HG03045 (cell line): Measurements from ENCODE around the gene HPSE.

Experiments
- ATAC-seq: cut with Tn5 transposase; IDR thresholded peaks from one replicate; pipeline ENCODE4 v1.9.1; 2021; ENCODE audit warnings: mild to moderate bottlenecking, moderate library complexity; ENCODE audit not compliant: unreplicated experiment

HPSE gene

GRCh38 chr4:83334425-83335241, at the start of gene HPSE:
TSS of gene HPSE (minus strand) at chr4:83334848. CDS start at chr4:83334782, 66 bp downstream.
- peak; percentile 80 for ATAC-seq

DNA sequence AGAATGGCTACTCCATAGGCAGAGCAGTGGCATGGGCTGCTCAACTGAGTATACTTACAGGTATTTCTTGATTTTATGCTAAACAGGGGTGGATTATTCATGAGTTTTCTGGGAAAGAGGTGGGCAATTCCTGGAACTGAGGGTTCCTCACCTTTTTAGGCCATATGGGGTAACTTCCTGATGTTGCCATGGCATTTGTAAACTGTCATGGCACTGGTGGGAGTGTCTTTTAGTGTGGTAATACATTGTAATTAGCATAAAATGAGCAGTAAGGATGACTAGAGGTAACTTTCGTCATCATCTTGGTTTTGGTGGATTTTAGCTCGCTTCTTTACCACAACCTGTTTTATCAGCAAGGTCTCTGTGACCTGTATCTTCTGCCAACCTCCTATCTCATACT, 48.2 kb upstream of the HPSE start:
- ATAC-seq = no peak

DNA sequence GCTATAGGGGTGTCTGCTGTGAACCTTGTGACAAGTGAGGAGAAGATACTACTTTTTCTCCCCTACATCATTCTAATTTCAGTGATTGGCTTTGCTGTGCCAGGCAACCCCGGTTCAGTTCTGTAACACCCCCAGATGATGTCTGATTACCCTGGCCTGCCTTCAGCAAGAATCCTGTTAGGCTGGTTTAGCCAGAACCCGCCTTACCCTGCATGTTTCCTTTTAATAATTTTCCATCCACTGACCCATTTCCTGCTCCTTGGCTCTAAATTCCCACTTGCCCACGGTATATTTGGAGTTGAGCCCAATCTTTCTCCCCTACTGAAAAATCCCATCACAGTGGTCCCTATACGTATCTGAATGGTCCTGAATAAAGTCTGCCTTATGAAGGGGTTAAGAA, 46.5 kb upstream of the HPSE start:
- ATAC-seq = no peak

DNA sequence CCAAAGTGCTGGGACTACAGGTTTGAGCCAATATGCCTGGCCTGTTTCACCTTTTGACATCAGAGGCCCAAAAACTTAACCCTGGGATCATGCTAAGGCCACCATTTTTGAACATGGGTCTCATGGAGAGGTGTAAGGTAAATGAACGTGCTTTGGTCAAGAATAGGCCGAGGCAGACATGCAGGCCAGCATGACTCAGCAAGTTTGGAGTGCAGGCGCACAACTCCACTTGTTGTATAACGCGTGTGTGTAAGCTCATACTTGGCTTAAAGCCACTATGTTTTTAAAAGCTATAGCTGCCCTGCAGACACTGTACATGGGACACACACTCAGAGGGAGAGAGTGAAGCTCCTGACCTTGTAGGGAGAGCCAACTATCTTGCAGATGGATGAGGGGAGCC, 43.8 kb upstream of the HPSE start:
- ATAC-seq = no peak

GRCh38 chr4:83372931-83373330, 38.3 kb upstream of the HPSE start:
- no peak for ATAC-seq

DNA sequence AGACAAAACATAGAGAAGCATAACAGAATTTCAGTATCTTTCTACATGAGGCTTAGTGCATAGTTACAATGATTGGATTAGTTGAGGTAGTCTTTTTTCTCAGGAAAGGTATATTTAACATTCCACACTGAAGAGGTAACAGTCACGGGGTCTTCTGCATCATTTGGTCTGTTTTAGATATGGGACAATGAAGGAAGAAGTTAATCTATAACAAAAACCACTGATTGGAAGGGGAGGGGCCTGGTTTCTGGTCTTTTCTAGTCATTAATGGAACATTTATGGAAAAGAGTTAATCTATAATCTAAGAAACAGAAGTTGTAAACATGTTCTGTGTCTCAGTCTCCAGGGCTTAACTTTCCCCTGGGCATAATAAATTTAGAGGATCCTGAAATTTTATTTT, 37.3 kb upstream of the HPSE start:
- no peak for ATAC-seq

DNA sequence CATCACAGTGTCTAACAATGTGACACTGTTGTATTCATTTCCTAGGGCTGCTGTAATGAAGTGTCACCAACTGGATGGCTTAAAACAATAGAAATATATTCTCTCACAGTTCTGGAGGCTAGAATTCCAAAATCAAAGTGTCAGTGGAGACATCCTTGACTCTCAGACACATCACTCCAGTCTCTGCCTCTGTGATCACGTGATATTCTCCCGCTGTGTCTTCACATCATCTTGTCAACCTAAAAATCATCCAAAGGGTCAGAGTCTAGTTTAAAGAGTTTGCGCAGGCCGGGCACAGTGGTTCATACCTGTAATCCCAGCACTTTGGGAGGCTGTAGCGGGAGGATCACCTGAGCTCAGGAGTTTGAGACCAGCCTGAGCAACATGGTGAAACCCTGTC, 36.6 kb upstream of the HPSE start:
- ATAC-seq = no peak

GRCh38 chr4:83370640-83370906, 35.9 kb upstream of the HPSE start:
- ATAC-seq = no peak

DNA sequence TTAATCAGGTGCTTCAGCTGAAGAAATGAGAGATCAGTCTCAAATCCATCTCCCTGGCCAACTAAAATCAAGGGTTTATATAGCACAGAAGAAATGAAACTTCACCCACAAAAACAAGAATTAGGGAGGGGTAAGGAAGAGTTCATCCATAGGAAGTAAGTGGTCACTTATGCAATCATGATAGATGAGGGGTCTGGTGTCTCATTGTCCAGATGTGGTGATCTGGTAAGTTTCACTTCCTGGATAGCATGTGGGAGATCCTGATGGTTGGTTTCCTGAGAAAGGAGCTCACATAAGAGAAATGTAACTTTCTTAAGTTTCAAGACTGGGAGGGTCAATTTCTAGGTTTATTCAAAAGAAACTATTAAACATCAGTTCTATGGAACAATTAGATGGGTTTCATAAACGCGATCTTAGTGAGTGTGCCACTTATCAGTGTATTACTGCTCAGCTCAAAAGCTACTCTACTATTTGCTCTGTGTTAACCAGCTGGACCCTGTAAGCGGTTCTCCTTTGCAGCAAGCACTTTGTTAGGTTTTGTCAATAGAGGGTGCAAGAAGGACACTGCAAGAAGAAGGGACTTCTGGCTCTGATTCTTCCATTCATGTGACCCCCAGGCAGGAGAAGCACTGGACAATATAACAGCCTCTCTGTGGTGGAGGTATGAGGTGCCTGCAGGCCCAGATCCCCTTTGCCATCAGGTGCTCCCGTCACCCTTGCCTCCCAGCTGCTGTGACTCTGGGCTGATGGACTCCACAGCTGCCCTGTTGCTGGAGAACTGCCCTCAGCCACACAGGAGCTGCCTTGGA, 35.4 kb upstream of the HPSE start:
- ATAC-seq = no peak

- ATAC-seq = no peak
Measured at GRCh38 chr4:83364312-83364711, 29.7 kb upstream of the HPSE start.

DNA sequence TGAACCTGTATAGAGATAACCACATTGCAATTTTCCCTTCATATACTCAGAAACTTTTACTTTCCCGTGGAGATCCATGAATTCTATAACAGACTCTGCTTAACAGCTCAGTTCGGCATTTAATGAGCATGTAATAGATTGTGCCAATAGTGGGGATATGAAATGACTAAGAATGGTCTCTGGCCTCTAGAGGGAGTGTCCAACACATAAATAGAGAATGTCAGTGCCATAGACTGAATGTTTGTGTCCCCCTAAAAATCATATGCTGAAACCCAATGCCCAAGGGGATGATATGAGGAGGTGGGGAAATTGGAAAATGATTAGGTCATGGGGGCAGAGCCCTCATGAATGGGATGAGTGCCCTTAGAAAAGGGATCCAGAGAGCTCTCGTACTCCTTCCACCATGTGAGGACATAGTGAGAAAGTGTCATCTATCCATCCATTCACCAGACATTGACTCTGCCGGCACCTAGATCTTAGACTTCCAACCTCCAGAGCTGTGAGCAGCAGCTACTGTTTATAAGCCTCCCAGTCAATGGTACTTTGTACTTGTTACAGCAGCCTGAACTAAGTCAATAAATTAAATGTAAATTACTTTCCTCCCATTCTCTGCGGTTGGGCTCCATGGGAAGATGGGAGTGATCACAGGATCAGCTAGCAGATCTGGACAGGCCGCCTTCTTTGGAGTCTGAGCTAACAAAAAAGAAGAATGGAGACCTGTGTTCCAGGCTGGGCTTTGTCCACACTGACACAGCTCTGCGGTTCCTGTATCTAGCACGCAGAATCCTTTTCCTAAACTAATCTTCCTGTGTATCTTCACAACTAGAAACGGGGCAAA, 28.1 kb upstream of the HPSE start:
- ATAC-seq = no peak

- ATAC-seq = no peak
Measured at GRCh38 chr4:83361416-83362103, 26.9 kb upstream of the HPSE start.

DNA sequence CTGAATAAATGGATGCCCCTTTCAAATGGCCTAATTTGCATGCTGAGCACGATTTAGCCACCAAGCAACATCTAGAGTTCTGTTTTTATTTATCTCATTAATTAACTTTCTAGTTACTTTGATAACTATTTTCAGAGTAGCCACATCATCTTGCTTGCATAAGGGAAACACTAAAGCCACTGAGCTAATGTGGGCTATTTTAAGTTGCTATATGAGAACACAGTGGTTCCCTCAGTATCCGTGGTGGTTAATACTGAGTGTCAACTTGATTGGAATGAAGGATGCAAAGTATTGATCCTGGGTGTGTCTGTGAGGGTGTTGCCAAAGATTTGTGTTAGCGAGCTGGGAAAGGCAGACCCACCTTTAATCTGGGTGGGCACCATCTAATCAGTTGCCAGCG, 25.4 kb upstream of the HPSE start:
- no peak for ATAC-seq

- no peak for ATAC-seq
Measured at GRCh38 chr4:83358410-83358809, 23.8 kb upstream of the HPSE start.

GRCh38 chr4:83356899-83357661, 22.4 kb upstream of the HPSE start:
- peak; percentile 72 for ATAC-seq

- no peak for ATAC-seq
Measured at GRCh38 chr4:83353516-83353915, 18.9 kb upstream of the HPSE start.

- no peak for ATAC-seq
Measured at GRCh38 chr4:83348074-83348473, 13.4 kb upstream of the HPSE start.

DNA sequence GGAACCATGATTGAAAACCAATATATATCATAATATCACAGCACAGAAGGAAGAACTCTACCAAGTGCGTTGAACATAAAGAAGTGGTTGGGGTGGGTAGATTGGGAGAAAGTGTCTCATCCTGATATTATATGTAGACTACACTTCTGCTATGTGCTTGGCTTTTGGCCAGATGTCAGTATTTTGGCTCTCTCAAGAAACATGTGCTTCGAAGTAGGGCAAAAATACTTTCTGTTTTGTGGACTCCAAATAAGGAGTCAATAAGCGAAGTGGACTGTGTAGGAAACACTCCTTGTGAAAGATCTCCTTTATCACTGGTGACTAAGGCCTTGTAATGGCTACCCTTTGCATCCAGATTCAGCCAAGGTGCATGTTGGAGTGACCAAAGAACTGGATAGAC, 7.8 kb upstream of the HPSE start:
- no peak for ATAC-seq

DNA sequence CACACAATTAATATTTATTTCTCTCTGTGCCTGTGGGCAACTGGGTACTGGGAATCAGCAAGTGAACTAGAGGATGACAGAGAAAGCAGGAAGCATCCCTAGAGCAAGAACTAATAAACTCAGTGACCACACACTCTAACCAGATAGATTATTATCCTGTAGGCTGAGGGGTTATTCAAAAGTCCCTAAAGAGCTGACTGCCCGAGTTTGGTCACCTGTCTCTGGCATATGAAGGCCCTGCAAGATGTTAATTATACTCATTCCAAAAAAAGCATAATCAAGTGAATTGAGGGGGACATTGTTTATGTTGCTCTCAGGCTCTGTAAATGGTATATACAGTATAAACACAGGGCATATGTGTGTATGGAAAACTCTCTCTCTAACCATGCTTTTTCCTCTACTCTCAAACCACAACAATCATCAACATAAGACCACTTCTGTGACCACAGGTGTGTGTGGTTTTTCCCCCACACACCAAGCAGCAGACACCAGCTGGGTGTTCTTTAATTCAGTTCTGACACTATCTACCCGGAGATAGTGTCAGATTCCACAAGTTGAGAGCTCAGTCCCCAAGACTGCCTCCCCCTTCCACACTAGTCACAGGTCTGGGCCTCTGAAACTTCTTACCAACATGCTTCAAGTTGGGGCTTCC, 6.2 kb upstream of the HPSE start:
- ATAC-seq = peak; percentile 54

GRCh38 chr4:83339573-83339972, 4.9 kb upstream of the HPSE start:
- no peak for ATAC-seq
